Suprapubic skin (tissue), 4 donors: Measurements from ENCODE around the gene CLC. TPM values are rescaled to one million over a fixed set of nuclear protein-coding genes. Genes with fewer than 3 reads are reported as not detected.

Experiments used
- DNase-seq, 2 donors: peaks; one replicate each; pipeline ENCODE4 v3.0.0-alpha.2; 2019; ENCODE audit warnings: low spot score in 2 of 2
- H3K27ac ChIP-seq: fragments of 200-600 bp; sonication (generic); one replicate; pipeline ENCODE4 v1.5.1; 2019
- H3K27me3 ChIP-seq: fragments of 200-600 bp; sonication (generic); one replicate; pipeline ENCODE4 v1.5.1; 2019
- H3K36me3 ChIP-seq: fragments of 200-600 bp; sonication (generic); one replicate; pipeline ENCODE4 v1.5.1; 2019
- H3K4me1 ChIP-seq: fragments of 200-600 bp; sonication (generic); one replicate; pipeline ENCODE4 v1.5.1; 2019
- H3K4me3 ChIP-seq: fragments of 200-600 bp; sonication (generic); one replicate; pipeline ENCODE4 v1.5.1; 2019; ENCODE audit warnings: mild to moderate bottlenecking
- H3K9me3 ChIP-seq: fragments of 200-600 bp; sonication (generic); one replicate; pipeline ENCODE4 v1.5.1; 2019
- CTCF ChIP-seq, 2 donors: fragments of 200-600 bp in 1 of 2; fragments of 450-650 bp in 1 of 2; sonication (generic) in 1 of 2; IDR thresholded peaks; one replicate each; pipeline ENCODE4 v1.5.1; 2016 to 2019; ENCODE audit warnings: antibody characterized with exemption in 2 of 2, mild to moderate bottlenecking in 1 of 2, moderate library complexity in 1 of 2
- EP300 ChIP-seq: sonication (generic); formaldehyde crosslinking; IDR thresholded peaks from one replicate; pipeline ENCODE4 v1.6.1; 2017; ENCODE audit warnings: antibody characterized with exemption
- POLR2A ChIP-seq, 2 donors: fragments of 450-650 bp; IDR thresholded peaks; one replicate each; pipeline ENCODE4 v1.6.1; 2017; ENCODE audit warnings: antibody characterized with exemption in 2 of 2, mild to moderate bottlenecking in 2 of 2, moderate library complexity in 2 of 2
- POLR2AphosphoS5 ChIP-seq, 3 donors: sonication (generic); formaldehyde crosslinking; IDR thresholded peaks; one replicate each; pipeline ENCODE4 v1.6.1; 2017; ENCODE audit warnings: antibody characterized with exemption in 3 of 3
- WGBS: methylation state at CpG from one replicate; pipeline ENCODE4 v1.1.5; 2018; 5-methylcytosine and 5-hydroxymethylcytosine counted together
- total RNA-seq, 4 donors: library from RNA; depleted of rRNA; stranded (reverse); fragments of >200 nt; gene quantifications; one replicate each; pipeline ENCODE4 v1.1.0, GENCODE V29; 2016

The CLC gene
- total RNA-seq, 4 donors from 2014 or later: not detected

- DNase-seq: no peak
- TF ChIP-seq POLR2AphosphoS5 (IDR thresholded peaks at IDR 0.05): no peak
- no peak for TF ChIP-seq POLR2A (IDR thresholded peaks at IDR 0.05)
- TF ChIP-seq EP300: no peak
- no peak for TF ChIP-seq CTCF (IDR thresholded peaks at IDR 0.05)
Measured at GRCh38 chr19:39752795-39753194, 15.0 kb upstream of the CLC start.

GRCh38 chr19:39752390-39752789, 14.6 kb upstream of the CLC start:
- TF ChIP-seq POLR2AphosphoS5 (IDR thresholded peaks at IDR 0.05): no peak
- TF ChIP-seq EP300: no peak
- TF ChIP-seq CTCF (IDR thresholded peaks at IDR 0.05): no peak
- TF ChIP-seq POLR2A (IDR thresholded peaks at IDR 0.05): no peak
- Histone ChIP-seq H3K4me3 (no peak overlapping the region), H3K9me3 (no peaks in the 10 kb centered on the region), H3K27ac (no peak overlapping the region), H3K27me3 (peaks cover 25% of the 10 kb centered on the region), H3K36me3 (no peaks in the 10 kb centered on the region), H3K4me1 (no peaks in the 10 kb centered on the region)
- no peak for DNase-seq

More at GRCh38 chr19:39752795-39753194, 15.0 kb upstream of the CLC start:
- Histone ChIP-seq H3K27ac (no peak overlapping the region), H3K36me3 (no peaks in the 10 kb centered on the region), H3K9me3 (no peaks in the 10 kb centered on the region), H3K4me3 (no peak overlapping the region), H3K27me3 (peaks cover 29% of the 10 kb centered on the region), H3K4me1 (no peaks in the 10 kb centered on the region)

GRCh38 chr19:39749981-39750380, 12.2 kb upstream of the CLC start:
- 83% methylated on average over 5 of the region's 5 CpGs for WGBS
- Histone ChIP-seq H3K36me3 (no peaks in the 10 kb centered on the region), H3K27me3 (peaks cover 15% of the 10 kb centered on the region), H3K4me3 (no peak overlapping the region), H3K9me3 (no peaks in the 10 kb centered on the region), H3K4me1 (no peaks in the 10 kb centered on the region), H3K27ac (no peak overlapping the region)
- no peak for TF ChIP-seq POLR2A (IDR thresholded peaks at IDR 0.05)
- TF ChIP-seq EP300: no peak
- TF ChIP-seq POLR2AphosphoS5 (IDR thresholded peaks at IDR 0.05): no peak
- no peak for TF ChIP-seq CTCF (IDR thresholded peaks at IDR 0.05)
- no peak for DNase-seq

GRCh38 chr19:39746836-39747529, 9.2 kb upstream of the CLC start:
- H3K27ac ChIP-seq: no peak overlapping the region
- peaks cover 7% of the 10 kb centered on the region for H3K27me3 ChIP-seq
- H3K9me3 ChIP-seq: no peaks in the 10 kb centered on the region
- DNase-seq: no peak
- no peaks in the 10 kb centered on the region for H3K36me3 ChIP-seq
- TF ChIP-seq POLR2A (IDR thresholded peaks at IDR 0.05) (no peak), EP300 (no peak), CTCF (IDR thresholded peaks at IDR 0.05) (no peak), POLR2AphosphoS5 (IDR thresholded peaks at IDR 0.05) (no peak)
- no peak overlapping the region for H3K4me3 ChIP-seq
- whole genome bisulfite sequencing: 68% methylated on average over 4 of the region's 4 CpGs
- no peaks in the 10 kb centered on the region for H3K4me1 ChIP-seq

GRCh38 chr19:39745643-39746042, 7.8 kb upstream of the CLC start:
- no peak overlapping the region for H3K27ac ChIP-seq
- H3K9me3 ChIP-seq: no peaks in the 10 kb centered on the region
- DNase-seq: no peak
- H3K36me3 ChIP-seq: no peaks in the 10 kb centered on the region
- TF ChIP-seq POLR2A (IDR thresholded peaks at IDR 0.05) (no peak), EP300 (no peak), POLR2AphosphoS5 (IDR thresholded peaks at IDR 0.05) (no peak), CTCF (IDR thresholded peaks at IDR 0.05) (no peak)
- no peaks in the 10 kb centered on the region for H3K27me3 ChIP-seq
- WGBS: 61% methylated on average over 3 of the region's 3 CpGs
- no peaks in the 10 kb centered on the region for H3K4me1 ChIP-seq
- H3K4me3 ChIP-seq: no peak overlapping the region
